Measurements from ENCODE around the gene CXCL12.

The CXCL12 gene

GRCh38 chr10:44335330-44336021, 49.4 kb downstream of the CXCL12 start:
- no peak for DNase-seq (ENCODE audit: low spot score)

GRCh38 chr10:44334621-44335184, 50.2 kb downstream of the CXCL12 start:
- no peak for DNase-seq (ENCODE audit: low spot score)

- no peak for DNase-seq (ENCODE audit: low spot score)
Measured at GRCh38 chr10:44334091-44334490, 50.8 kb downstream of the CXCL12 start.

- DNase-seq (ENCODE audit: low spot score) = no peak
Measured at GRCh38 chr10:44333511-44333910, 51.4 kb downstream of the CXCL12 start.

GRCh38 chr10:44332465-44332864, 52.4 kb downstream of the CXCL12 start:
- DNase-seq (ENCODE audit: low spot score) = no peak

GRCh38 chr10:44330431-44330830, 54.5 kb downstream of the CXCL12 start:
- DNase-seq (ENCODE audit: low spot score) = no peak

GRCh38 chr10:44327461-44327860, 57.4 kb downstream of the CXCL12 start:
- no peak for DNase-seq (ENCODE audit: low spot score)

Measured in SK-N-DZ (cell line).